SK-N-SH treated with all-trans-retinoic acid at 6 μM for 48 hours (cell line): ENCODE data around the gene FNDC3B.

ENCODE experiments used
- ARNTL ChIP-seq: fragments of 450-650 bp; formaldehyde crosslinking; IDR thresholded peaks from 2 replicates; pipeline ENCODE4 v1.5.0; 2020; ENCODE audit warnings: low read depth, mild to moderate bottlenecking, moderate library complexity, borderline replicate concordance
- ESRRG ChIP-seq: fragments of 250-450 bp; sonication (Bioruptor Pico); IDR thresholded peaks from 2 replicates; pipeline ENCODE4 v1.6.1; 2021; ENCODE audit warnings: mild to moderate bottlenecking
- ZFP3 ChIP-seq: fragments of 250-450 bp; sonication (Bioruptor Pico); IDR thresholded peaks from 2 replicates; pipeline ENCODE4 v1.5.0; 2020; ENCODE audit warnings: mild to moderate bottlenecking, moderate library complexity

- TF ChIP-seq ZFP3 (CRISPR knock-in tag) (no peak), ESRRG (CRISPR knock-in tag) (no peak), ARNTL (CRISPR knock-in tag) (no peak)
Observed at GRCh38 chr3:172270557-172271166, 231.3 kb downstream of the FNDC3B start.
